HG03025 (cell line): ENCODE data around the gene STK11IP.

Source experiments
- ATAC-seq: cut with Tn5 transposase; IDR thresholded peaks from one replicate; pipeline ENCODE4 v1.9.1; 2021; ENCODE audit warnings: mild to moderate bottlenecking, moderate library complexity; ENCODE audit not compliant: unreplicated experiment, low FRiP score

Gene STK11IP

GRCh38 chr2:219614076-219614860, 16.6 kb downstream of the STK11IP start:
- ATAC-seq = no peak

- no peak for ATAC-seq
Observed at GRCh38 chr2:219615036-219615435, 17.4 kb downstream of the STK11IP start.

DNA sequence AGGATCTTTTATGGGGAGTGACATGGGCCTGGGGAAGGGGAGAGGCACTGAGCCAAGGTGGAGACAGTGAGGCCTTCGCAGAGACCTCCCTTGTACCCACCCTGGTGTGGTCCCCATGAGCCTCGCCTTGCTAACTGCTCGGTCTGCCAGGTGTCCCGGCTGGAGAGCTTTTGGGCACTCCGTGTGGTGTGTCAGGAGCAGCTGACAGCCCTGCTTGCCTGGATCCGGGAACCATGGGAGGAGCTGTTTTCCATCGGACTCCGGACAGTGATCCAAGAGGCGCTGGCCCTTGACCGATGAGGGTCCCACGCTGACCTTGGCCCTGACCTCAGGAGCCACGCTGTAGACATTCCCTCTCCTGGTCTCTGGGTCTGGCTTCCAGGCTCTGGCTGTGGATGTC, 18.2 kb downstream of the STK11IP start:
- ATAC-seq = no peak

DNA sequence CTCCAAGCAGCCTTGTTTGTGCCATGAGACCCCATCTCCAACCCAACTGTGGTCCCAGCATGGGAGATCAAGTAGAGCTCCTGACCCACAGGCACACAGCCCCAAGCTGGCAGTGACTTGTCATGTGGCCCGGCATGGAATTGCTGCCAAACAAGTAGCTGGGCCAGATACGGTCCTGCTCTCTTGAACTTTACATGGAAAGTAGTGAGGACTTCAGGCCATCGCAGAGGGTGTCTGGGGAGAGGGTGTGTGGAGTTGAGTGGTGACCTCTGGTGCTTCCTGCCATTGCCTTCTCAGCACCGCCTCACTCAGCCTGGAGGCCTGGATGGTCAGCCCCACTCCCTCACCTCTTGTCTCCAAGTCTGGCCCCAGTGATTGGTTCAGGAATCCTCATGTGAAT, 18.9 kb downstream of the STK11IP start:
- no peak for ATAC-seq

GRCh38 chr2:219618733-219619122, 21.1 kb downstream of the STK11IP start:
- no peak for ATAC-seq

DNA sequence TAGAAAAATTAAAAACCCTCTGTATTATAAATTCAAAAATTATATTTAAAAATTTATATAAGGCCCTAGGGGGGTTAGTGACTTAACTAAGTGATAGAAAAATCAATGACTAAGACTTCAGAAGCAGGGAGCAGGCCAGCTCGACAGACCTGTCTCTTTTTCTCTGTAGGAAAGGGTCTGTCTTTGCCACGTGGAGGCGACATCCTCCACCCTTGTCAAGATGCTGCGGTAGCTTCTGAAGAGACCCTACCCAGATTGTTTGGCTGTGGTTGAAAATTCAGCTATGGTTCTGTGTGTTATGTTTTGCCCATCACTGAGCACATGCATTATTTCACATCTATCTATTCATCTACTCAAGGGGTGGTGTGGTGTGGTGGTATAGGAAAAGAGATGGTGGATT, 21.6 kb downstream of the STK11IP start:
- no peak for ATAC-seq

GRCh38 chr2:219620546-219620945, 22.9 kb downstream of the STK11IP start:
- ATAC-seq = no peak

DNA sequence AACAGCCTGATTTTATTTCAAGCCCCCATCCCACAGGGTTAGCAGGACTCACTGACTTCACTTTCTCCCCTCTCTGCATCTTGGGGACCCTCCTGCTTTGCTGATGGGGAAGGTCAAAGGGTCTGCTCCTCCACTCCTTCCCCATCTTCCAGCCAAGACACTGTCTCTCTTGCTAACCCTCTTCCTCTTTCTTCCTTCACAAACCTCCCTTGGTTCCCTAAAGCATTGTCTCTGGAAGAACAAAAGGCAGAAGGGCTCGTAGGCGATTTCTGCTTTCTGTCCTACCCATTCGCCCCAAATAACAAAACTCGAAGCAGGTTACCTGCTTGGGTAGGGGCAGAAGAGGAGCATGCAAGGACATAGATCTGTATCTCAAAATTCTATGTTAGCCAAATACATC, 24.3 kb downstream of the STK11IP start:
- ATAC-seq = no peak

DNA sequence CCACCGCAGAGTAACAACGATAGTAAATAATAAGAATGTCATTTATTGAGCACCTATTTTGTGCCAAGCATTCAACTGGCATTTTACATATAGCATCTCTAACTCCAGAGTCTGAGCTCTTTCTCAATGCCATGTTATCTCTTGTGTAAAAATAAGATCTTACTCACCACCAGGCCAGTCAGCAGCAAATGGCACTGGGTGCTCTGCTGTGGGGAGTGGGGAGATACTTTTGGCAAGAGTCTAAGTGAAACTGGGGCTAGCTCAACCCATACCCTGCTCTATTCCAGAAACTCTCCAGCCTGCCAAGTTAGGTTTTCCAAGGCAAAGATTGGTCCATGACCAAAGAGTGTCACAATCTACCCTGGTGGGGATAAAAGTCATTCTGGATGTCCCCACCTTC, 24.8 kb downstream of the STK11IP start:
- ATAC-seq = no peak

DNA sequence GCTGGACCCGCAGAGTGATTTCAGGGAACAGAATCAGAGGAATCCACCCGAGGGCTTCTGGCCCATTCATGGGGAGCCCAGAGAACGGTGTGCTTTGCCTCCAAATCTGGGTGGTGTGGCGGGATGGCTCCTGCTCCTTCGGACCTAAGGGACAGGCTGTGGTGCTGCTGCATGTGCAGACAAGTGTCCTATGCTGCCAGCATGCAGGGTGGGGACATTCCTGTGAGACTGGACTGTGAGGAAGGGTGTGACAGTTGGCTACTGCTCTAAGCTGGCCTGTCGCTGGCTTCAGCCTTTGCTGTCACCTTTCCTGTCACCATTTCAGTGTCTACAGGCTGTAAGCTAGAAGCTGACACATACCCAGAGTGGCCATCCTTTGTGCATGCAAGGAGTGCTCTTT, 26.9 kb downstream of the STK11IP start:
- no peak for ATAC-seq

GRCh38 chr2:219625179-219625578, 27.5 kb downstream of the STK11IP start:
- no peak for ATAC-seq

DNA sequence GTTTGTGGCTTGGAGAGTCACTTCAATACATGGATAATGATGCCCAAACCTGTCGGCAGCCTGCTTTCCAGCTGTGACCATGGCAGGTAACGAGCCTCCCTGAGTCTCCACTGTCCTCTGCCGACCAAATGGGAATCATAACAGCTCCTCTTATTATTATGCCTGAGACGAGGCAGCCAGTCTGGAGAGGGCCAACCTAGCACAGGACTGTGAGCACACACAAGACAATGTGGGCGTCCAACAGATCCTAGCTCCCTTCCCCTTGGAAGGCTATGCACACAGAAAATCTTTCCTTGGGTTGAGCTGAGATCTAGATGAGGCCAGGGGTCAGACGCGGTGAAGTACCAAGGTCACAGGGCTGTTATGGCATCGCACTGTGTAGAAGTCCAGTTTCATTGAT, 28.9 kb downstream of the STK11IP start:
- ATAC-seq = no peak

DNA sequence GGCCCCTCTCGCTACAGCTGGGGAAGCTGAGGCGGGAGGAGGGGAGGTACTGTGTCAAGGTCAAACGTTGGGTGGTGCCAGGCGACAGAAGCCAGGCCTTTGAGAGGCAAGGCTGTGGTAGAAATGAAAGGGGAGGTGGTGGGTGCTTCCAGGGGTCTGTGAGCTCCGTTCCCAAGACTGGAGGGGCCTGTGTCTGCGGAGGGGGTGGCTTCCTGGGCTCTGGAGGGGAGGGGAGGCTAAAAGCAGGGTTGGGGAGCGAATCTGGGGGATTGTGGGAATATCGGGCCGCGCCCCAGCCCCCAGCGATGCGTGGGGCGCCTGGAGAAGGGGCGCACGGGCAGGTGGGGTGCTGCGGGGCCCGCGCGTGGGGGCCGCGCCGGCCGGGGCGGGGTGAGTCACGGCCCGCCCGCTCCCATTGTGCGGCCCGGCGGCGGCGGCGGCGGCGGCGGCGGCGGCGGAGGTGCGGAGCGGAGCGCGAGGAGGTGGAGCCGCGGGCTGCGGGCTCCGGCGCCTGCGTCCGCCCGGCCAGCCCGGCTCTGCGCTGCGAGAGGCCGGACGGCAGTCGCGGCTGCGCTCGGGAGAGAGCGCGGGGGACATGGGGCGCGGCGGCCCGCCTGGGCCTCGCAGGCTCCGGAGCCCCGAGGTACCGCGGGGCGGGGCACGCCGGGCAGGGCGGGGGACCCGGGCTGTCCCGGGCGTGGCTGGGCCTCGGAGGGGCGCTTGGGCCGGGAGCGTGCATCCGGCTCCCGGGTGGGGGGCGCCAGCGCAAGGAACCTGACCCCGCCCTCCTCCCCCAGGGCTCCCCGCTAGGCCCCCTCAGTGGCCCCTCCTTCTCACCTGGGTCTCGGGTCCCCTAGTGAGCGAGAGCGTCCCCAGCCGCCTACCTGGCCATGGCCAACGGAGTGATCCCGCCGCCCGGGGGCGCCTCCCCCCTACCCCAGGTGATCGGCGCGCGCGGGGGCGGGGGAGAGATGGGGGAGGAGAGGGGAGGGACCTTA, 29.7 kb downstream of the STK11IP start, which contains the start of gene SLC4A3:
TSS of gene SLC4A3 (plus strand) at position 528 of the 998 bp plus-strand sequence. CDS start at position 891, 363 bp downstream.
- no peak for ATAC-seq

GRCh38 chr2:219628235-219628985, 30.8 kb downstream of the STK11IP start:
- no peak for ATAC-seq

GRCh38 chr2:219628986-219629901, 31.6 kb downstream of the STK11IP start:
- ATAC-seq = no peak

DNA sequence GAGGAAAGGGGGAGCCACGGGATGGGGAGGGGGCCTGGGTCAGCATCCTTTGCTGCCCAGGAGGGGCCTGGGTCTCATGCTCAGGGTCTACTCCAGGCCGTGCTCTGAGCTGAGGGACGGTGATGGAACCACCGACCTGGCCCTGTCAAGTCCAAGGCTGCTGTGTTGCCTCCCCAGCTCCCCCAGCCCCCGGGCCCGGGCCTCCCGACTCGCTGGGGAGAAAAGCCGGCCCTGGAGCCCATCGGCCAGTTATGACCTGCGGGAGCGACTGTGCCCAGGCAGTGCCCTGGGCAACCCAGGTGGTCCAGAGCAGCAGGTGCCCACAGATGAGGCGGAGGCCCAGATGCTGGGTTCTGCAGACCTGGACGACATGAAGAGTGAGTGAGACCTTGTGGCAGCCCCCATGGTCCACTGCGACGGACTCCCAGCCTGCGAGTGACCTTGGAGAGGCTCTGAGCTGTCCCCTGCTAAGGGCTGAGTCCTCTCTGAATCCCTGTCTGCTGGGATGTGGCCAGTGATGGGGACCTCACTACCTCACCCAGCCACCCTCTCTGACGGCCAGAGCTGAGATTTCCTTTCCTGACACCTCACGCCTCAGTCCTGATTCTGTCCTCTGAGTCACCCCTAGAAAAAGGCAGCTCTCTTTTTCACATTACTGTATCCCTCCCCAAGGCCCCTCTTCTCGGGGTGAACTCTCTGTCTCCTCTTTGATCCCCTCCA, 32.5 kb downstream of the STK11IP start:
- no peak for ATAC-seq

- ATAC-seq = no peak
Observed at GRCh38 chr2:219630770-219631405, 33.2 kb downstream of the STK11IP start.

DNA sequence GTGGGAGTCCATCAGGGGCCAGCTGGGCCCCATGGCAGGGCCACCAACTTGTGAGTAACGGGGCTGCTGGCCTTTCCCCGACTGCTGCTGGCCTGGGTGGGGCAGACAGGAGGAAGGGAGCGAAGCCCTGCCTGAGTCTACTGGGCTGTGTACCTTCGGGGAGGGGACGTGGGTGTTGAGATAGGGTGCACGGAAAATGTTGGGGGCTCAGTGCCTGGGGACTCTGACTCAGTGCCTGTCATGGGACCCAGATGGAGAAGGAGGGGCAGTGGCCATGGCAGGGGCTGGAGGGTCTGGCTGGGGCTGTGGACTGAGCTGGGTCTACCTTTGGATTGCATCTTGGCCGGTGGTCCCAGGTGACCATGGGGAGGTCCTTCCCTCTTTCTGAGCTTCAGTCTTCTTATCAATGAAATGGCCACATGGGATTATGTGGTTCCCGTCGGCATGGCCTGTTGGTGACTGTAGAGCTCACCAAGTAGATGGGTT, 33.8 kb downstream of the STK11IP start:
- no peak for ATAC-seq
